Mesenchymal stem cell (in vitro differentiated cells and primary cell): ENCODE data around the gene PGAM5. TPM values are rescaled to one million over a fixed set of nuclear protein-coding genes. Genes with fewer than 3 reads are reported as not detected.

ENCODE experiments used
- small RNA-seq: library from polyadenylated mRNA; stranded (forward); fragments of <200 nt; extraction: miRNeasy Mini kit (QIAGEN cat#:217004); gene quantifications from one replicate; pipeline ENCODE3, GENCODE V24; 2013; ENCODE audit warnings: low read depth

PGAM5 gene

Small RNA genes lying within 50 kb of the gene (small RNA-seq; reads per million reads assigned to genes)
- not detected for gene RNA5SP379
